A549 (cell line): ENCODE data around the gene LMX1B.

Experiments
- CBX2 ChIP-seq: fragments of 200-600 bp; sonication (generic); IDR thresholded peaks from 2 replicates; pipeline ENCODE4 v1.6.1; 2016; ENCODE audit warnings: low read depth, mild to moderate bottlenecking, borderline replicate concordance
- CHD2 ChIP-seq: fragments of 150-350 bp; IDR thresholded peaks from 2 replicates; pipeline ENCODE4 v1.6.1; 2014; ENCODE audit warnings: low read length; ENCODE audit not compliant: partially characterized antibody
- EP300 ChIP-seq, 2 experiments: fragments of >200 bp; sonication (Bioruptor Twin); formaldehyde crosslinking; IDR thresholded peaks; 2 replicates in 1 of 2; 3 replicates in 1 of 2; pipeline ENCODE4 v1.6.1; 2016 to 2017
- MAZ ChIP-seq: fragments of 150-350 bp; IDR thresholded peaks from 2 replicates; pipeline ENCODE4 v1.6.1; 2014; ENCODE audit warnings: antibody characterized with exemption, low read depth, low read length, borderline replicate concordance
- MYC ChIP-seq: IDR thresholded peaks from 2 replicates; pipeline ENCODE4 v1.6.1; 2012; ENCODE audit warnings: mild to moderate bottlenecking, inconsistent platforms, low read length, improper control_type of control experiment, borderline replicate concordance
- ZSCAN20 ChIP-seq: fragments of 250-450 bp; sonication (Bioruptor Pico); IDR thresholded peaks from 2 replicates; pipeline ENCODE4 v1.8.0; 2022; ENCODE audit warnings: mild to moderate bottlenecking, moderate library complexity
- TF ChIP-seq, protein P1 (sequence below): fragments of >200 bp; sonication (Bioruptor Twin); formaldehyde crosslinking; IDR thresholded peaks from 3 replicates; pipeline ENCODE4 v1.5.1; 2016
- TF ChIP-seq, protein P2 (sequence below): IDR thresholded peaks from 2 replicates; pipeline ENCODE4 v1.6.1; 2012
- TF ChIP-seq, protein P3 (sequence below): fragments of 200-600 bp; sonication (generic); IDR thresholded peaks from 2 replicates; pipeline ENCODE4 v1.6.1; 2016; ENCODE audit warnings: antibody characterized with exemption, mild to moderate bottlenecking, moderate library complexity

DNA sequence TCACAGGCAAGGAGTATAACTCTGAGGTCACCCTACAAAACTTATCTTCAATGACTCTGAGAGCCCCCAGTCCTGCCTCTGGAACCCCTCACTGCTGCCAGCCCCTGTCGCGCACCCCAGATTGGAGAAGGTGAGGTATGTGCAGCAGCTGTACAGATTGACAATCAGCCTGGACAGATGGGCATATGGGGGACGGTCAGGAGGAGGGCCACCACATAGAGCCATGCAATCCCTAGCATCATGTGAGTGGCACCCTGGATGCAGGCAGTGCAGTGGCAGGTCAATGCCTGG, 90.1 kb downstream of the LMX1B start:
- TF ChIP-seq, protein P1, sequence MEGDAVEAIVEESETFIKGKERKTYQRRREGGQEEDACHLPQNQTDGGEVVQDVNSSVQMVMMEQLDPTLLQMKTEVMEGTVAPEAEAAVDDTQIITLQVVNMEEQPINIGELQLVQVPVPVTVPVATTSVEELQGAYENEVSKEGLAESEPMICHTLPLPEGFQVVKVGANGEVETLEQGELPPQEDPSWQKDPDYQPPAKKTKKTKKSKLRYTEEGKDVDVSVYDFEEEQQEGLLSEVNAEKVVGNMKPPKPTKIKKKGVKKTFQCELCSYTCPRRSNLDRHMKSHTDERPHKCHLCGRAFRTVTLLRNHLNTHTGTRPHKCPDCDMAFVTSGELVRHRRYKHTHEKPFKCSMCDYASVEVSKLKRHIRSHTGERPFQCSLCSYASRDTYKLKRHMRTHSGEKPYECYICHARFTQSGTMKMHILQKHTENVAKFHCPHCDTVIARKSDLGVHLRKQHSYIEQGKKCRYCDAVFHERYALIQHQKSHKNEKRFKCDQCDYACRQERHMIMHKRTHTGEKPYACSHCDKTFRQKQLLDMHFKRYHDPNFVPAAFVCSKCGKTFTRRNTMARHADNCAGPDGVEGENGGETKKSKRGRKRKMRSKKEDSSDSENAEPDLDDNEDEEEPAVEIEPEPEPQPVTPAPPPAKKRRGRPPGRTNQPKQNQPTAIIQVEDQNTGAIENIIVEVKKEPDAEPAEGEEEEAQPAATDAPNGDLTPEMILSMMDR, result no peak
- TF ChIP-seq CBX2 (no peak), ZSCAN20 (CRISPR knock-in tag) (no peak), EP300 (IDR thresholded peaks at IDR 0.05) (no peak), MYC (no peak), MAZ (no peak), CHD2 (no peak)
- TF ChIP-seq, protein P2, sequence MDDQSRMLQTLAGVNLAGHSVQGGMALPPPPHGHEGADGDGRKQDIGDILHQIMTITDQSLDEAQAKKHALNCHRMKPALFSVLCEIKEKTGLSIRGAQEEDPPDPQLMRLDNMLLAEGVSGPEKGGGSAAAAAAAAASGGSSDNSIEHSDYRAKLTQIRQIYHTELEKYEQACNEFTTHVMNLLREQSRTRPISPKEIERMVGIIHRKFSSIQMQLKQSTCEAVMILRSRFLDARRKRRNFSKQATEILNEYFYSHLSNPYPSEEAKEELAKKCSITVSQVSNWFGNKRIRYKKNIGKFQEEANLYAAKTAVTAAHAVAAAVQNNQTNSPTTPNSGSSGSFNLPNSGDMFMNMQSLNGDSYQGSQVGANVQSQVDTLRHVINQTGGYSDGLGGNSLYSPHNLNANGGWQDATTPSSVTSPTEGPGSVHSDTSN, result no peak
- TF ChIP-seq, protein P3, sequence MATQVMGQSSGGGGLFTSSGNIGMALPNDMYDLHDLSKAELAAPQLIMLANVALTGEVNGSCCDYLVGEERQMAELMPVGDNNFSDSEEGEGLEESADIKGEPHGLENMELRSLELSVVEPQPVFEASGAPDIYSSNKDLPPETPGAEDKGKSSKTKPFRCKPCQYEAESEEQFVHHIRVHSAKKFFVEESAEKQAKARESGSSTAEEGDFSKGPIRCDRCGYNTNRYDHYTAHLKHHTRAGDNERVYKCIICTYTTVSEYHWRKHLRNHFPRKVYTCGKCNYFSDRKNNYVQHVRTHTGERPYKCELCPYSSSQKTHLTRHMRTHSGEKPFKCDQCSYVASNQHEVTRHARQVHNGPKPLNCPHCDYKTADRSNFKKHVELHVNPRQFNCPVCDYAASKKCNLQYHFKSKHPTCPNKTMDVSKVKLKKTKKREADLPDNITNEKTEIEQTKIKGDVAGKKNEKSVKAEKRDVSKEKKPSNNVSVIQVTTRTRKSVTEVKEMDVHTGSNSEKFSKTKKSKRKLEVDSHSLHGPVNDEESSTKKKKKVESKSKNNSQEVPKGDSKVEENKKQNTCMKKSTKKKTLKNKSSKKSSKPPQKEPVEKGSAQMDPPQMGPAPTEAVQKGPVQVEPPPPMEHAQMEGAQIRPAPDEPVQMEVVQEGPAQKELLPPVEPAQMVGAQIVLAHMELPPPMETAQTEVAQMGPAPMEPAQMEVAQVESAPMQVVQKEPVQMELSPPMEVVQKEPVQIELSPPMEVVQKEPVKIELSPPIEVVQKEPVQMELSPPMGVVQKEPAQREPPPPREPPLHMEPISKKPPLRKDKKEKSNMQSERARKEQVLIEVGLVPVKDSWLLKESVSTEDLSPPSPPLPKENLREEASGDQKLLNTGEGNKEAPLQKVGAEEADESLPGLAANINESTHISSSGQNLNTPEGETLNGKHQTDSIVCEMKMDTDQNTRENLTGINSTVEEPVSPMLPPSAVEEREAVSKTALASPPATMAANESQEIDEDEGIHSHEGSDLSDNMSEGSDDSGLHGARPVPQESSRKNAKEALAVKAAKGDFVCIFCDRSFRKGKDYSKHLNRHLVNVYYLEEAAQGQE, result no peak
